Lung (tissue), 12 donors: ENCODE data around the gene IDH3A. TPM values are rescaled to one million over a fixed set of nuclear protein-coding genes. Genes with fewer than 3 reads are reported as not detected.

Source experiments
- ATAC-seq: fragments of 200-7000 bp; cut with Tn5 transposase; one replicate; pipeline ENCODE4 v1.9.1; 2020; ENCODE audit warnings: moderate number of reproducible peaks; ENCODE audit not compliant: insufficient read depth, low FRiP score
- DNase-seq, 3 donors: peaks; one replicate each; pipeline ENCODE4 v3.0.0-alpha.2; 2013 to 2017
- H3K27ac ChIP-seq, 2 donors: one replicate each; pipeline ENCODE4 v1.5.1; 2013; ENCODE audit warnings: mild to moderate bottlenecking in 2 of 2, moderate library complexity in 2 of 2, control low read depth in 1 of 2, inconsistent platforms in 1 of 2, low read depth in 1 of 2, low read length in 1 of 2
- H3K27me3 ChIP-seq, 3 donors: one replicate each; pipeline ENCODE4 v1.5.1; 2013; ENCODE audit warnings: low read length in 2 of 3; ENCODE audit not compliant: control insufficient read depth in 3 of 3, insufficient read depth in 3 of 3
- H3K36me3 ChIP-seq, 4 donors: one replicate each; pipeline ENCODE4 v1.5.1; 2013; ENCODE audit warnings: low read length in 4 of 4, mild to moderate bottlenecking in 1 of 4, moderate library complexity in 1 of 4; ENCODE audit not compliant: control insufficient read depth in 4 of 4, insufficient read depth in 4 of 4
- H3K4me1 ChIP-seq, 5 donors: one replicate each; pipeline ENCODE4 v1.5.1; 2013; ENCODE audit warnings: low read length in 5 of 5, mild to moderate bottlenecking in 2 of 5, moderate library complexity in 1 of 5; ENCODE audit not compliant: control insufficient read depth in 5 of 5, insufficient read depth in 5 of 5
- H3K4me3 ChIP-seq: one replicate; pipeline ENCODE4 v1.5.1; 2013; ENCODE audit warnings: mild to moderate bottlenecking, control low read depth, moderate library complexity
- H3K9ac ChIP-seq, 2 donors: one replicate each; pipeline ENCODE4 v1.5.1; 2013; ENCODE audit warnings: low read length in 2 of 2, control low read depth in 1 of 2; ENCODE audit not compliant: insufficient read depth in 1 of 2
- H3K9me3 ChIP-seq, 4 donors: one replicate each; pipeline ENCODE4 v1.5.1; 2013; ENCODE audit warnings: low read length in 3 of 4, mild to moderate bottlenecking in 1 of 4, moderate library complexity in 1 of 4; ENCODE audit not compliant: control insufficient read depth in 4 of 4, insufficient read depth in 3 of 4
- WGBS, 2 donors: extraction: QIAGEN DNeasy Blood & Tissue Kit; methylation state at CpG; one replicate each; pipeline ENCODE4 v1.1.7; 2013; 5-methylcytosine and 5-hydroxymethylcytosine counted together
- polyA plus RNA-seq, 2 donors: library from polyadenylated mRNA; stranded (reverse); fragments of 200-250 nt; gene quantifications; one replicate each; pipeline ENCODE4 v1.2.1, GENCODE V29; 2013
- total RNA-seq, 2 donors: library from RNA; depleted of rRNA in 1 of 2; stranded (reverse); fragments of >200 nt in 1 of 2; gene quantifications; one replicate each; pipeline ENCODE4 v1.2.1, GENCODE V29; 2014 to 2021
- TF ChIP-seq, protein P1 (sequence below): IDR thresholded peaks from 2 replicates; pipeline ENCODE4 v1.5.1; 2012; ENCODE audit warnings: mild to moderate bottlenecking; ENCODE audit errors: control extremely low read depth, extremely low read depth
- donor health status: control.
- donor health status: control.
- donor health status: Bipolar disorder and iron deficiency.
- donor health status: healthy.
- donor health status: DM: yes; HTN: yes; CAD: no.

Gene IDH3A
- total and polyA plus RNA-seq, 4 donors, result 28.6 to 83.2 (median 45.5) TPM

DNA sequence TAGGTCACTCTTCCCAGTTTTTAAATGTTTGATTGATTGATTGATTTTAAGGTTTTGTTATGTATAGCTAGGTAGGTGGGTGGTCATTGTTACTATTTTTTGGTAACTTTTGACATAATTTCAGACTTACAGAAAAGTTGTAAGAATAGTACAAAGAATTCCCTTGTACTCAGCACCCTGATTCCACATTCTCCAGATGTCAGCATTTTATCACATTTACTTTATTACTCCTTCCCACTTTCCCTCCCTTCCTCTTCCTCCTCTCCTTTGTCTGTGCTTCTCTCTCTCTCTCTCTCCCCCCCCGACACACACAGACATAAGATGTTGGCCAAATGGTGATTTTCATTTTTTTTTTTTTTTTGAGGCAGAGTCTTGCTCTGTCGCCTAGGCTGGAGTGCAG is 14.8 kb downstream of the IDH3A start:
- WGBS, 2 donors, result 93 to 95% methylated on average over 2 of the region's 2 CpGs
- no peak overlapping the region for H3K9ac ChIP-seq
- peaks cover 33 to 43% (median 35%) of the 10 kb centered on the region in 4 donors for H3K36me3 ChIP-seq
- ATAC-seq (no peak), DNase-seq (no peak)
- no peaks in the 10 kb centered on the region for H3K4me1 ChIP-seq
- peaks cover 0 to 2% (median 0%) of the 10 kb centered on the region in 4 donors for H3K9me3 ChIP-seq
- TF ChIP-seq, protein P1, sequence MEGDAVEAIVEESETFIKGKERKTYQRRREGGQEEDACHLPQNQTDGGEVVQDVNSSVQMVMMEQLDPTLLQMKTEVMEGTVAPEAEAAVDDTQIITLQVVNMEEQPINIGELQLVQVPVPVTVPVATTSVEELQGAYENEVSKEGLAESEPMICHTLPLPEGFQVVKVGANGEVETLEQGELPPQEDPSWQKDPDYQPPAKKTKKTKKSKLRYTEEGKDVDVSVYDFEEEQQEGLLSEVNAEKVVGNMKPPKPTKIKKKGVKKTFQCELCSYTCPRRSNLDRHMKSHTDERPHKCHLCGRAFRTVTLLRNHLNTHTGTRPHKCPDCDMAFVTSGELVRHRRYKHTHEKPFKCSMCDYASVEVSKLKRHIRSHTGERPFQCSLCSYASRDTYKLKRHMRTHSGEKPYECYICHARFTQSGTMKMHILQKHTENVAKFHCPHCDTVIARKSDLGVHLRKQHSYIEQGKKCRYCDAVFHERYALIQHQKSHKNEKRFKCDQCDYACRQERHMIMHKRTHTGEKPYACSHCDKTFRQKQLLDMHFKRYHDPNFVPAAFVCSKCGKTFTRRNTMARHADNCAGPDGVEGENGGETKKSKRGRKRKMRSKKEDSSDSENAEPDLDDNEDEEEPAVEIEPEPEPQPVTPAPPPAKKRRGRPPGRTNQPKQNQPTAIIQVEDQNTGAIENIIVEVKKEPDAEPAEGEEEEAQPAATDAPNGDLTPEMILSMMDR, result no peak
- H3K27me3 ChIP-seq, result no peaks in the 10 kb centered on the region
- no peak overlapping the region for H3K27ac ChIP-seq
- H3K4me3 ChIP-seq, result no peak overlapping the region

DNA sequence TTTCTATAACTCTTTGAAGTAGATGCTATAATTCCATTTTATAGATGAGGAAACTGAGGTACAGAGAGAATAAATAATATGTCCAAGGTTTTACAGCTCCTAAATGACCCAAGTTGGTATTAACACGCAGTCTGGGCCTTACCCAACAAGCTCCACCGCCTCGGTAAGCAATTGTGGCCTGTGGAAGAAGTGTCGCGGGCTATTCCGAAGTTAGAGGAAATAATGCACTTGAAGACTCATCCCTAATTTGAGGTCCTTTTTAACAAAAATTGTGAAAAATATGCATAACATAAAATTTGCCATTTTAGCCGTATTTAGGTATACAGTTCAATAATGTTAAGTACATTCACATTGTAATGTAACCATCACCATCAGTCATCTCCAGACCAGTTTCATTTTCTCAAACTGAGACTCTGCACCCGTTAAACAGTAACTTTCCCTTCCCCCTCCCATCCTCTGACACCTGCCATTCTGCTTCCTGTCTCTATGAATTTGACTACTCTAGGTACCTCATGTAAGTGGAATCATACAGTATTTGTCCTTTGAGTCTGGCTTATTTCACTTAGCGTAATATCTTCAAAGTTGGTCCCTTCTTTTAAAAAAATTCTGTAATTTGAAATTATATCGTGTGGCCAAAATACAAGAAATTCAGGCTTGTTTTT is 18.2 kb downstream of the IDH3A start:
- Histone ChIP-seq H3K27ac (no peak overlapping the region), H3K36me3 (peaks cover 35 to 45% (median 42%) of the 10 kb centered on the region in 4 donors), H3K9ac (no peak overlapping the region), H3K4me1 (peaks cover 0 to 1% (median 0%) of the 10 kb centered on the region in 5 donors), H3K4me3 (no peak overlapping the region), H3K9me3 (peaks cover 0 to 4% (median 0%) of the 10 kb centered on the region in 4 donors), H3K27me3 (no peaks in the 10 kb centered on the region)
- ATAC-seq (no peak), DNase-seq (no peak)
- 88 to 90% methylated on average over 10 of the region's 10 CpGs for WGBS, 2 donors
- TF ChIP-seq, protein P1, result no peak

GRCh38 chr15:78168608-78169007 is 19.4 kb downstream of the IDH3A start:
- no peaks in the 10 kb centered on the region for H3K27me3 ChIP-seq
- H3K4me3 ChIP-seq, result no peak overlapping the region
- H3K9me3 ChIP-seq, result peaks cover 0 to 4% (median 0%) of the 10 kb centered on the region in 4 donors
- DNase-seq, result no peak
- no peak for ATAC-seq
- TF ChIP-seq, protein P1, result no peak
- peaks cover 36 to 43% (median 39%) of the 10 kb centered on the region in 4 donors for H3K36me3 ChIP-seq
- no peak overlapping the region for H3K27ac ChIP-seq
- 58 to 83% methylated on average over 5 of the region's 5 CpGs for WGBS, 2 donors
- H3K4me1 ChIP-seq, result peaks cover 0 to 1% (median 0%) of the 10 kb centered on the region in 5 donors
- no peak overlapping the region for H3K9ac ChIP-seq
